Stimulated activated CD8-positive, alpha-beta memory T cell treated with anti-CD3 and anti-CD28 coated beads, Interleukin-4, amount 100 ng/mL, for 24 hours (primary cell): ENCODE measurements around the gene PTPRN2.
"Not testable (repeated sequence)": the region's sequence is repeated elsewhere in the genome, so short reads cannot be mapped to it uniquely, and the experiment has no call there.

Experiments
- DNase-seq: peaks from one replicate; pipeline ENCODE4 v3.0.0-alpha.2; 2020; ENCODE audit warnings: low read depth

The PTPRN2 gene

DNA sequence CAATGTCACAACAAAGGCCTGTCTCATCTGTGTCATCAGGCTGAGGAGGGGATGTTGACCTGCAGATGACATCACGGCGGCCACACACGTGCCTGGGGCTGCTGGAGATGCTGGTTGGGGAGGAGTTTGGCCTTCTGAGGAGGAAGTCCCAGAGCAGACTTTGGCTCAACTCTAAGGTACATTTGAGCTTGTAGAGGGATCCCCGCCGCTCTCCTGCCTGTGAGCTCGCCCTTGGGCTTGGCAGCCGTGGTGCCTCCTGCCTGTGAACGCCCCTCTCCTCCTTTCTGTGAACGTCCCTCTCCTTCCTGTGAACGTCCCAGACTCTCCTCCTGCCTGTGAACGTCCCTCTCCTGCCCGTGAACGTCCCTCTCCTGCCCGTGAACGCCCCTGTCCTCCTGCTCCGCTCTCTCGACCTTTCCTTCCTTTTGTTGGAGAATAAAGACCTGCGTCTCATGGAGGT lies 1074.4 kb downstream of the PTPRN2 start:
- no peak for DNase-seq

DNA sequence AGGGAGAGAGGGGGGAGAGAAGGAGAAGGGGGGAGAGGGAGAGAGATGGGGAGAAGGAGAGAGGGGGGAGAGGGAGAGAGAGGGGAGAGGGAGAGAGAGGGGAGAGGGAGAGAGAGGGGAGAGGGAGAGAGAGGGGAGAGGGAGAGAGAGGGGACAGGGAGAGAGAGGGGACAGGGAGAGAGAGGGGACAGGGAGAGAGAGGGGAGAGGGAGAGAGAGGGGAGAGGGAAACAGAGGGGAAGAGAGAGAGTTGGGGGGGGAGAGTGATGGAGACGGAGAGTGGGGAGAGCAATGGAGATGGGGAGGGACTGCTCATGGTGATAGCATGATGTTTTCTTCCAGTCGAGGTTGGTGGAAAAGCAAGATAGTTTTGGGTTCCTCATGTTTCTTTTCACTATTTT lies 1078.4 kb downstream of the PTPRN2 start:
- no peak for DNase-seq

DNA sequence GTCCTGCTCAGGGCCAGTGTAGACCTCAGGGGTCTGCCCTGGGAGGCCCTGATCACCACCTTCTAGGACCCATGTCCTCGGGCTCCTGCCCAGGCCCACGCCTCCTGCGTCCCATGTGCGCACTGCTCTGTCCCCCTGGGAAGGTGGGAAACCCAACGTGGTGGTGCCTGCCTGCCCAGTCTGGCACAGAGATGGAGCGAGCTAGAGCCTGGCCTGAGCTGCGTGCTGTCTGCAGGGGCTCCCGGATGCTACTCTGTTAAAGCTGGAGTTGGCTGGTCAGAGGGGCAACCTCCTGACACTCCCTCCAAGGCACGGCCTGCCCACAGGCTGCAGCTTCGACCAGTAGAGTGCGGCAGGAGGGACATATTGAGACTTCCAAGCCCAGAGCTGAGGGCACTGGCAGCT lies 1079.1 kb downstream of the PTPRN2 start:
- DNase-seq = no peak

DNA sequence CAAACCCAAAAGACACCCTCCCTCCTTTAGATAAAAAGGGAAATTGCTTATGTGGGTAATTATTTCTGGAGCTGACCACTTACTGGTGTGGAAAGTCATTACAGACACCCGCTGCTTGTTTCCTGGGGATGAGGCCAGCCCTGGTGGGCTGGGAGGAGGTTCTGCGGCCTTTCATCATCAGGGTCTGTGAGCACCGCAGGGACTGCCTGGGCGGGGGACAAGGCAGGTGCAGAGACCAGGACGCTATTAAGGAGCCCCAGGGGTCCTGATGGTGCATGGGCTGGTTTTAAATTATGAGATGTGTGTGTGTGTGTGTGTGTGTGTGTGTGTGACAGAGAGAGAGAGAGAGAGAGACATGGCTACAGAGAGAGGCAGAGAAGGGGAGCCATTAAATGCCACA lies 1079.6 kb downstream of the PTPRN2 start:
- no peak for DNase-seq

DNA sequence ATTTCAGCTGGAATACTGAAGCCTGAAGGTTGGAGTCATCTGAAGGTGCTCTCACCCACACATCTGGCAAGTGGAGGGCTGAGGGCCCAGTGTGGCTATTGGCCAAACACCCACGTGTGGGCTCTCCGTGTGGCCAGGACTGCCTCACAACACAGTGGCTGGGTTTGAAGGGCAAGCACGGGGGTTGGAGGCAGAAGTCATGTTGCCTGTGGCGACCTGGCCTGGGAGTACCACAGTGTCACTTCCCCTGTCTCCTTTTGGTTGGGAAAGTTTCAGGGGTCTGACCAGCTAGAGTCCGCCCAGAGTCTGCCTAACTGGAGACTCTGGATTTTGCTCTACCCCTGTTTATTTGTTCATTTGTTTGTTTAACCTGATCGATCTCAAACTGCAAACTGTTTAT lies 1081.4 kb downstream of the PTPRN2 start:
- no peak for DNase-seq

DNA sequence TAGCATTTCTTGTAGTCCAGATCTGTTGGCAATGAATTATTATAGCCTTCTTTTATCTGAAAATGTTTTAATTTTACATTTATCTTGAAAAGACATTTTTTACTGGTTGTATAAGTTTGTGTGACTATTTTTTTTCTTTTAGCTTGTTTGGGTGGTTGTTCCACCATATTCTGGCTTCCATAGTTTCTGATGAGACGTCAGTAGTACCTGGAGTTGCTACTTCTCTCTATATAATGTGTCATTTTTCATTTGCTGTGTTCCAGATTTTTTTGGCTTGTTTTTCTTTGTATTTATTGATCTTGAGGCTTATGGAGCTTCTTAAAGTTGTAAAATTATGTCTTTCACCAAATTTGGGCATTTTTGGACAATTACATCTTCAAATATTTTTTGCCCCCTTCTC lies 1082.0 kb downstream of the PTPRN2 start:
- no peak for DNase-seq

- no peak for DNase-seq
Measured at GRCh38 chr7:157503229-157503628, 1084.4 kb downstream of the PTPRN2 start.

- peak; percentile 18 for DNase-seq
Measured at GRCh38 chr7:157502701-157503111, 1084.9 kb downstream of the PTPRN2 start.

GRCh38 chr7:157501581-157501980 lies 1086.0 kb downstream of the PTPRN2 start:
- DNase-seq = no peak

DNA sequence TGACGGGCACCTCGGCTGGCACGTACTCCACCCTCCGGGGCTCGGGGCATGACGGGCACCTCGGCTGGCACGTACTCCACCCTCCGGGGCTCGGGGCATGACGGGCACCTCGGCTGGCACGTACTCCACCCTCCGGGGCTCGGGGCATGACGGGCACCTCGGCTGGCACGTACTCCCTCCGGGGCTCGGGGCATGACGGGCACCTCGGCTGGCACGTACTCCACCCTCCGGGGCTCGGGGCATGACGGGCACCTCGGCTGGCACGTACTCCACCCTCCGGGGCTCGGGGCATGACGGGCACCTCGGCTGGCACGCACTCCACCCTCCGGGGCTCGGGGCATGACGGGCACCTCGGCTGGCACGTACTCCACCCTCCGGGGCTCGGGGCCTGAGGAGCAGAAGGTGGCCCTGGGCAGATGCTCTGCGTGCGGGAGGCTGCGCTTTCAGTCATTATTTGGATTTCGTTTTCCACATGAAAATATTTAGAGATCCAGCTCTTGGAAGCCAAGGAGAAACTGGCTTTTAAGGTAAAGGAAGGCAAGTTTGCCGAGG lies 1086.6 kb downstream of the PTPRN2 start:
- DNase-seq = not testable (repeated sequence)

GRCh38 chr7:157500171-157500960 lies 1087.3 kb downstream of the PTPRN2 start:
- no peak for DNase-seq

GRCh38 chr7:157499835-157500153 lies 1087.8 kb downstream of the PTPRN2 start:
- DNase-seq = no peak

DNA sequence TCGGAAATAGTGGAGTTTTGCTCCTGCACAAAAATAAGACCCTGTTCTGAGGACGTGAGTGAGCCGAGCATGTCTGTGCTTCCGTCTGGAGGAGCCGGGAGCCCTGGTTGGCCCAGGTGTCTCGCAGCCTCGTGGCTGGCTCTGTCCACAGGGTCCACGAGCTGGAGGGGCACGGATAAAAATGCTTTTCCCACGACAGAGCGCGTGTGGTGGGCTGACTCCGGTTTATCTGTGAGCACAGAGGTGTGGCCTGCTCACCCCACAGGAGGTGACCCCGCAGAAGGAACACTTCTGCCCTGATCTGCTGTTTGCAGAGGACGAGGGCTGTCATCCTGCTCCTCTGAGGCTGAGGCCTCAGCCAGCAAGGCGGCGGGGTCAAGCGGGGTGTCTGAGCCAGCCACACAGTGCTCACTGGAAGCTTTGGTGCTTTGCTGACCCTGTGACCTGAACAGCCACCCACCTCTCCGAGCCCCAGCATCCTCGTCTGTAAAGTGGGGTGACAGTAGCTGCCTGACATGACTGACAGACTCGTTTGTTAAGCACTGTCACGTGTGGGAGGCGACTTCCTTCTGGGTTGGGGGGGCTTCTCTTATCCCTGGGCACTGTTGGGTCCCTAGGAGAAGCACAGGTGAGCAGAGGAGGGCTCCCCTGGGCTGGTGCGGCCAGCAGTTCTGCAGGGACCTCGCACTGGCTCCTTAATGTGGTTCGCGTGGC lies 1088.3 kb downstream of the PTPRN2 start:
- no peak for DNase-seq

- DNase-seq = no peak
Measured at GRCh38 chr7:157498657-157499056, 1089.0 kb downstream of the PTPRN2 start.

DNA sequence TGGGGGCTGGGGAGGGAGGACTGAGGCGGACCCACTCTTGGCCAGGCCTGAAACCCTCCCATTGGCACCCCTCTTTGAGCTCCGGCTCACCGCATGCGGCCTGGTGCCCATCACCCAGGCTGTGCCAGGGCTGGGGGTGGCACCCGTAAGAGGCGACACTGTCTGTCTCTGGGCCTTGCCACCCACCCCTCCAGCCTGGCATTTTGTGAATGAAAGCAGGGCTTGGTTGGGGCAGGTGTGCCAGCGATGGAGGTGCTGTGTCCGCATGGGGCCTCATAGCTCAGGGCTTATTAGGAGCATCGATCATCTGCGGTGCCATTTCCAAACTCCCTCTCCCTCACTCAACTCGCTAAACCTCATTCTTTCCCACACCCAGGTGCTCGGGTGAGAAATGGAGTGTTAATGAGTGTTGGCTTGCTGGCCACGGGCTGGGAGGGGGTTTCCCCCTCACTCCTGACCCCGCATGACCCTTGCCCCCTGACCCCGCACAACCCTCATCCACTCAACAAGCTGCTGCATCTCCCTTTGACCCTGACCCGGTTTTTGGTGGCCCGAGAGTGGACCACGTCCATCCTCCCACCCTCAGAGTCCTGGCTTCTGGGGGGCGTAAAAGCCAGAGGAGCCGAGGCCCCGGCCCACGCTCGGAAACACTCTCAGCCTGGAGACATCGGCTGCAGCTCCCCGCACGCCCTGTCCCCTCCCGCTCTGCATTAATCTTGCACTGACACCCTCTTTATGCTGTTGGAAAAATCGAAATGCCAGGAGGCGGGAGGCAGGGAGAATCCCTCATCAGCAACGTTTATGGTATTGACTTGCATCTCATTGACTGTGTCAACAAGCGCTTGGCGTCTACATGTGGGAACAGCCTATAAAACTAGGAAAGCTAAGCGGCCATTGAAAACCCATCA lies 1089.6 kb downstream of the PTPRN2 start:
- no peak for DNase-seq

GRCh38 chr7:157497367-157497743 lies 1090.3 kb downstream of the PTPRN2 start:
- no peak for DNase-seq

DNA sequence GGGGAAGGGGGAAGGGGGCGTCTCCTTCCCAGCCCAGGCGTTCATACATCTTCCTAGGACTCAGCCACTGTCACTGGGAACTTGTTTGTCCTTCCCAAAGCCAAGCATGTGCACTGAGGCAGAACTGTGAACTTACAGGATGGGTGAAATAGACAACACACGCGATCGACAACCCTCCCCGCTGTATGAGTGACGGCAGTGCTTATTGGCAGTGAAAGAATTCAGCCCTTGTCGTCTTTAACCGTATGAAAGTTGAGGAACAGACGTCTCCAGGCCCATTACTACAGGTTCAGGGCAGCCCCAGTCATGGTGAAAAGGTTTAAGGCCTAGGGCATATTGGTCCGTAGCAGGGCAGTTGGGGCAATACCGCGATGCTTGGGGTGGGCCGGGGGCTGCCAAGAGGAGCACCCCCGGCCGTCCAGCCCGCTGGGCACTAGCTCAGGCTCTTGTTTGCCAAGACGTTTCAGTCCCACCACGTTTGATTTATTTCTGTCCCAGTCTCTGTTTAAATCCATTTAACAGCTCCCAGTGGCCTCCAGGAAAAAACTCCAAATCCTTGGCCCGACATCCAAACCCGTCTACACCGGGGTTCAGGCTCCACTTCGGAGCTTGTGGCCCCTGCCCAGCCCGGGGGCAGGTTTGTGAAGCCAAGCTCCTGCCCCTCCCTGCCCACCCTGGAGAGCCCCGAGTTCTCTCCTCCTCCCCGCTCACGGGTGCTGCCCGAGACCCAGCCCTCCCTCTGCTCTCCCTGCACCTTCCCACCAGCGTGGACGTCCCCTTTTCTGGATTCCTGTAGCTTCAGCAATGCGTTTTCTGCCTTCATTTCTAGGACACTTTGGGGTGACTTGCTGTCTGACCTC lies 1091.0 kb downstream of the PTPRN2 start:
- no peak for DNase-seq

DNA sequence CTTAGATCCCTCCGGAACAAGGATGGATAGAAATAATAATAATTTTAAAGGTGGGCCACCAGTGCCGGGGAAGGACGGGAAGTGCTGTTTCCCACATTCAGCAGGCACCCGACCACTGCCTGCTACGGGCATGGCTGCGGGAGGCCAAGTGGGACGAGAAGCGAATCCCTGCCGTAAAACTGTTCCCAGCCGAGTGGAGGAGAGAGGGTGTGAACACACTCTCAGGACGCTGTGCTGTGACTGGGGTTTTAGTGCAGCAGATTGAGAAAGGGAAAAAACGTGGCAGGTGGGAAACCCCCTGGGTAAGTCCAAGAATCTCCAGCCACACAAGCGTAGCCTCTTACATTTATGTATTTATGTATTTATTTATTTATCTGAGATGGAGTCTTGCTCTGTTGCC lies 1092.0 kb downstream of the PTPRN2 start:
- no peak for DNase-seq

- no peak for DNase-seq
Measured at GRCh38 chr7:157495177-157495553, 1092.5 kb downstream of the PTPRN2 start.

DNA sequence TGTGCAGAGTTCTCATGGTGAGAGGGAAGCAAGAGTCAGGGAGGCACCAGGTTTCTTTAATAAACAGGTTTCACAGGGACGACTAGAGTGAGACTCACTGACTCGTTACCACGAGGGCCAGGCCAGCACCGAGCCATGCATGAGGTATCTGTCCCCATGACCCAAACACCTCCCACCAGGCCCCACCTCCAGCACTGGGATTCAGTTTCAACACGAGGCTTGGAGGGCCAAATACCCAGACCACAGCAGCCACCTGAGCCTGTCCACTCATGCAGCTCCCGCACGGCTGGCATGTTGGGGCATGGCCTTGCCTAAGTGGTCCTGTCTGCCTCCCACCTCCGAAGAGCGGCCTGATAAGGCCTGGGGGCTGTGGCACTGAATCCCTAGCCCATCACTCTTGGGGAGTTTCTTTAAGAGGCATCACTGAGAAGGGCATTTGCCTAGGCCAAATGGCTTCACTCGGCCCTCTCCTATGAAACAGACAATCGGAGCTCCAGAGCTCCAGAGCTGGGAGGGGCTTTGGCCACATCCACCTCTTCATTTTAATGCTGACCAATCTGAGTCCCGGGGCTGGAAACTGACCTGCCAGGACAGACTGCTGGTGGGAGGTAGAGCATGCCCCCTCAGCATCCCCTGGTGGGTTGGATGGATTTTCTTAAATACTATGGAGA lies 1093.0 kb downstream of the PTPRN2 start:
- no peak for DNase-seq

- DNase-seq = no peak
Measured at GRCh38 chr7:157493776-157494175, 1093.8 kb downstream of the PTPRN2 start.
